ENCODE results near the gene USP10.
A peak's percentile ranks its signal among the peaks of the same experiment; 100 is the strongest.
"Not testable (repeated sequence)": the region's sequence is repeated elsewhere in the genome, so short reads cannot be mapped to it uniquely, and the experiment has no call there.

Gene USP10

DNA sequence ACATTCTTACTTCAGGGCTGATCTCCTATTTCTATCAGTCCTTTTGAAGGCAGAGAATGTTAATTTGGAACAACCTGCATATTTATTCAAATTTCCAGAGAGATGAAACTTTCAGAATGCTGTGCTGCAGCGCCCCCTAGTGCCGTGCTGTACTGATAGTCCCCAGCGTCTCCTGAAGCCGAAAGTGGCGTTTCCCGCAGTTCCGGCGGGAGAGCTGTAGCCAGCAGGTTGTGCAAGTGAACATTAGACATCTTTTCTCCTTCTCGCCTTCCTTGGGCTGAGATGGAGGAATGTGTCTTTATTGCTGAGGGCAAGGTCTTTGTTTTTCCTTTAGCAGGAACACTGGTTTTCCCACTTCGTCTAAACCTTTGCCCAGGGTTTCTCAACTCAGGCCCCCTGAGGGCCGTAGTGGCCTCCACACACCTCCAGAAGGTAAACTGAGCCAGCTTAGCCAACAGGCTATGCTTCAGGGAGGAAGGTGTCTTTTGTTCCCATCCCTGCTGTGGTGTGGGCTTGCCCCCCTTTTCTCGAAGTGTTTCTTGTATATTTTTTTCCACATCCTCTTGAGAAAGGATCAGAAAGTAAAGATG lies 26.4 kb downstream of the USP10 start:
- DNase-seq (ENCODE audit: insufficient read length, low spot score) (peak; percentile 32), FAIRE-seq (peak; percentile 18)

DNA sequence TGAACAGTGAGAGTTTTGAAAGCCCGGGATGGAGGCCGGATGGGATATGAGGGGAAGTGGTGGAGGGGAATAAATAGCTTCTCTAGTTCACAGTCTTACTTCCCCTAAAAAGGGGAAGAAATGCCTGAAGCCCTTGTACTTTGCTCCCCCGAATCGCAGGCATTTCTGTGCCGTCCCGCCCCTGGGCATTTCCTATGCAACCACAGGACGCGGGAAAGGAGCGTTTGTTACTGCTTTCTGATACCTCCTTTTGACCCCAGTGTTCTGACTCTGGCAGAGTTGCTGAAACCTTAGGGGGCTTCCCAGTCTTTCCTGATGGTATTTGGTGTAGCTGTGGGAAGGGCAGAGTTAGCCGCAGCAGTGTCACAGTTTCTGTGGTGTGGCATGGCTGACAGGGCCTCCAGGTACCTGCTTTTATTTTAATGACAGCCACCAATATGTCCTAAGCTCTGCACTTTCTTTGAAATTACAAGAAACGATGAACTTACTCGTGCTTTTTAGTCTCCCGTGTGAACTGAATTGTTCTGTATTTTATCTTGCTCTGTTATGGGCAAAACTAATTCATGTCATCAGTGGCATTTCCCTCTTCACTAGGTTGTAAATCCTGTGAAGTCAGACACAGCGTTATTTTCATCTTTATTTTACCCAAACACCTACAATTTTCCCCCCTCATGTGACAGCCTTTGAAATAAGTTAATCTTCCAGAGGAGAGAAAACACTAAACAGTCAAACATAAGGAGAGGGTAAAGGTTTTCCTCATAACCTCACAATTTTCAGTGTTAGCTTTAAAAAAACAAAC lies 27.1 kb downstream of the USP10 start:
- FAIRE-seq: peak; percentile 79

DNA sequence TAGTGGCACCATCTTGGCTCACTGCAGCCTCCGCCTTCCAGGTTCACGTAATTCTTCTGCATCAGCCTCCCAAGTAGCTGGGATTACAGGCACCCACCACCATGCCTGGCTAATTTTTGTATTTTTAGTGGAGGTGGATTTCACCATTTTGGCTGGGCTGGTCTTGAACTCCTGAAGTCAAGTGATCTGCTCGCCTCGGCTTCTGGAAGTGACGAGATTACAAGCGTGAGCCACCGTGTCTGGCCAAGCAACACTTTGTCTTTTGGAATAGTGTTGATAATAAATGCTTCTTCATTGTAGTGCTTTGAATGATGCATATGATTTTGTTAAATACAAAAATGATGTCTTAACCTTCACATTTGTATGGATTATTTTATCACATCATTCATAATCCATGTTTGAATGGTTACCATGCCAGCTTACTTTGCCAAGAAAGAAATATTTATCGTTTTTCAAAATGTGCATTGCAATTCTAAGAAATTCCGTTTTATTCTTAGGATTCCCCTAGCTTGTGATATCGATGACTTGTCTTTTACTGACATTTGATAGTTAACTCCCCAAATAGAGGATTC lies 29.1 kb downstream of the USP10 start:
- DNase-seq (ENCODE audit: insufficient read length, low spot score): no peak
- FAIRE-seq: no peak

More for the DNA sequence above, 27.1 kb downstream of the USP10 start:
- no peak for DNase-seq (ENCODE audit: insufficient read length, low spot score)

DNA sequence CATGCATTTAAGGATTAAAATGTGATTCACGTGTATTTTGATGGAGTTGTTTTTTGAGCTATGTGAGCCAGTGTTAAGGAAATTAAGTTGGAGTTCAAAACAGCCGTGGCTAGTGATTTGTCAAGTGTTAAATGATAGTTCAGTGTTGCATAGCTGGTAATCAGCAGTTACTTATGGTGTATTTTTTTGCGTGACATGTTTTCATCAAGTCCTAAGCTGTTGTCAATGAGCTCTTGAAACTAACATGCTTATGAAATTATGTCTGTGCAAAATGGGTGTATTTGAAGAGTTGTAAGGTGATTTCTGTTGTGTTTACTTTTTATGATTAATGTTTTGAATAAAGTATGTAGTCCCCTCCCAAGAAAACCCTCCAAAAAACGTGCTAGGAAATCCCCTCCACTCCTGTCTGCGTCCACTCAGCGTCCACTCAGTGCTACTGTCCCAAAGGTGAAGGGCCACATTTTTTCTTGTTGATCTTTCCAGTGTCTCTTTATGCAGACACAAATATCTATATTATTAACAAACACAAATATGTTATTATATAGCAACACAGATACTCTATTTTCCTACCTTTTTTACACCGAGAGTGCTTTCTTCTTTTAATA lies 30.0 kb downstream of the USP10 start:
- DNase-seq (ENCODE audit: insufficient read length, low spot score) (no peak), FAIRE-seq (peak; percentile 51)

DNA sequence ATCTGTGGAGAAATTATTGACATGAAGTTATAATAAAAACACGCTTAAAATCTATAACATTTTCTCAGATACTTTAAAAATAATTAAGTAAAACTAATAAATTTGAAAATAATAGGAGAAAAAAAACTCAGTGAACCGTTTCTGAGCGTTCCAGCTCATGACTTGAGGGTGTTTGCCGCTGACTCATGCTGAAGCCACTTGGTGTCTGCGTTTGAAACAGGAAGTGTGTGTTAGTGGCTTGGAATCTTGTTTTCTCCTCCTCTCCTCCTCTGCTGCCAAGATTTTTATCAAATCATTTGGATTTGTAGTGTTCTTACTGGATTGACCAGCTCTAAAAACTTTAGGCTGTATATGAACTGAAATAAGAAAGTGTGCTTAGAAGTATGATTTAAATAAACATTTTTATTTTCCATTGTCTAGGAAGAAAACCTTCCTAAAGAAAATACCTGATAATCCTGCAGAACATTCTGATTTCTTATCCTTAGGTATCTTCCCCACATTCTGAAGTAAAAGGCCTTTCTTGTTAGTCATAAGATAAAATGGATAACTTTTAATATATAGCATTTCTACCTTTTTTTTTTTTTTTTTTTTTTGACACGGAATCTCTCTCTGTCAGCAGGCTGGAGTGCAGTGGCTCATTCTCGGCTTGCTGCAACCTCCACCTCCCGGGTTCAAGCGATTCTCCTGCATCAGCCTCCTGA lies 30.8 kb downstream of the USP10 start:
- peak; percentile 85 for FAIRE-seq
- peak; percentile 36 for DNase-seq (ENCODE audit: insufficient read length, low spot score)

DNA sequence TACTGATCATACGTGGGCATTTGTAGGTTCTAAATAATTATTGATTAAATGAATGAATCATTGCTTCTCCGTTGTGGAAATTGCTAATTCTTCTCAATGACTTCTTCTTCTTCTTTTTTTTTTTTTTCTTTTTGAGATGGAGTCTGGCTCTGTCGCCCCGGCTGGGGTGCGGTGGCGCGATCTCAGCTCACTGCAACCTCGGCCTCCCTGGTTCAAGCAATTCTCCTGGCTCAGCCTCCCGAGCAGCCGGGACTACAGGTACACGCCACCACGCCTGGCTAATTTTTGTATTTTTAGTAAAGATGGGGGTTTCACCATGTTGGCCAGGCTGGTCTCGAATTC lies 32.5 kb downstream of the USP10 start:
- not testable (repeated sequence) for FAIRE-seq; DNase-seq (ENCODE audit: insufficient read length, low spot score)

DNA sequence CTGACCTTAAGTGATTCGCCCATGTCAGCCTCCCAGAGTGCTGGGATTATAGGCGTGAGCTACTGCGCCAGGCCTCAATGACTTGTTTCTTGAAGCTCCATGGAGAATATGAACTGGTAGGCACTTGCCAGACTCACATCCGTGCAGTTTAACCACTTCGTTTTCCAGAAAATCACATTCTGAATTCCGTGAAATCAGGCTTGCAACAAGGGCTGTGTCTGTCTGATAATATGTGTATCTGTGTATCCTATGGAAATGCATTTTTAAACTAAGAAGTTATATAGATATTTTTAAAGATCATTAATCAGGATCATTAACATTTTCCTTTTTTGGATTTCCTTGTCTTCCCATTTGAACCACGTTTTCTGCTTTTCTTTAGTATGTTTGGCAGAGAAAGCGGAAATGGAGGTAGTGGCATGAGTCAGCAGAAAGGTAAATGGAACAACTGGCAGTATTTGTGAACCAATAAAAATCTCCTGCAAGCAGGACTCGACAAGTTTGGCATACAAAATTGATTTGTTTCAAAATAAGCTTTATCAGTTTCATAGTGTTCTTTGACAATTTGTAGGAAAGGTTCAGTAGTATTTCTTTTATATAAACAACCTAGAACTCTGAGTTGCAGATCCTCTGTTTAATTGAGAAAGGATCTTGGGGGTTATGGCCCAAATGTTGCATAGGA lies 33.0 kb downstream of the USP10 start:
- FAIRE-seq: no peak
- no peak for DNase-seq (ENCODE audit: insufficient read length, low spot score)

DNA sequence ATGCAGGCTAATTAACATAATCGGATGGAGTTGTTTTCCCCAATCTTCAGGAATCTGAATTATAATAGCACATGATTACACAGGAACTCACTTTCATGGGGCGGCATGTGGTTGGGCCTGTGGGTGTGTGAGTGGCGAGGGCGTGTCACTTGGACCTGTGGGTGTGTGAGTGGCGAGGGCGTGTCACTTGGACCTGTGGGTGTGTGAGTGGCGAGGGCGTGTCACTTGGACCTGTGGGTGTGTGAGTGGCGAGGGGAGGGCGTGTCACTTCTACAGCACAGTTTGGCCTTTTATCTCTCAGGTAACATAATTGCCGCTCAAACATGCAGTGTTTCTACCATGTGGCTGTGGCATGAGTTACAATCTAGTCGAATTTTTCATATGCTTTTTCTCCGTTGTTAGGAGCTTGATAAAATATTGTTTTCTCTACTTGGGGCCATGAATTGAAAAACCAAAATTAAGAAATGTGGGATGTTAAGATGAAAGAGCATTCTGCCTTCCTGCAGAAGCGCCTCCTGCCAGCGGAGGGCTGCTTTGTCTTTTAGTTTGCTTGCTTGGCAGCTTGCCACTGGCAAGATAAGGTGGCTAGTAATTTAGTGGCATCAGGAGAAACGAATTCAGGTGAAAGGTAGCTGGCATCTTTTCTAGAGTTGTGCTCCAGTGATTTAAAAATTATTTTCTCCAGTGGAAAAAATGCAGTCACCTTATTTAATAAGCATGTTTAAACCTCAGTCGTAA lies 36.2 kb downstream of the USP10 start:
- DNase-seq (ENCODE audit: insufficient read length, low spot score) (no peak), FAIRE-seq (no peak)

DNA sequence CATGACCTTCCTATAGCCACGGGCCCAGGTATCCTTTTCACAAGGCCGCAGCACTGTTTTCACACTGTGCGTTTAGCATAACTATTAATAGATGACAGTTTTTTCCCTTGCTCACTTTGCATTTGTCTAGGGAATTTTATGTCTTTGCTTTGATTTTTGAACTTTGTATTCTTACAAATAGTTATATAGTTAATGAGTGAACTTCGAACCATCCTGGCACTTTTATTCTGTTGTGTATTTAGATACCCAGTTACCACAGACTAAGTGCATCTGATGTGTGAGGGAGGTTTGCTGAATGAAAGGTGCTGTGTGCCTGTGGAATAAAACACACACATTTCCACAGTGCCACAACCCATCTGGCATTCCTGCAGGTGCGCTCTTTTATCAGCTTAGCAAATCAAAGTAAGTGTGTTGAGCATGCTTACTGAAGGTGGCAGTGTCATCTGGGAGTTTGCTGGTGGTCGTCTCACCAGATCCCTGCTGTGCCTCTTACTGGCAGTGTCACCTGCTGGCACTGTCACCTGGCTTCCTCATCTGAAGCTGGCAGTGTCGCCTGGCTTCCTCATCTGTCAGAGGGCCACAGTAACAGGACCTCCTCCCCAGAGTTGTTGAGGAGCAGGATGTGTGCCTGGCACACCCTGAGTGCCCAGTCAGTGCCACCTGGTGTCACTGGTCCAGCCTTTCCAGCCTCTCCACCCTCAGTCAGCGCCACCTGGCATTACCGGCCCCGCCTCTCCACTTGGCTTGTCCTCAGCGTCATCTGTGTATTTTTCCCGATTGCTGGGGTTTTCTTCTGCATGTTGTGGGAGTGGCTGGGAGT lies 37.6 kb downstream of the USP10 start:
- DNase-seq (ENCODE audit: insufficient read length, low spot score) (no peak), FAIRE-seq (no peak)

DNA sequence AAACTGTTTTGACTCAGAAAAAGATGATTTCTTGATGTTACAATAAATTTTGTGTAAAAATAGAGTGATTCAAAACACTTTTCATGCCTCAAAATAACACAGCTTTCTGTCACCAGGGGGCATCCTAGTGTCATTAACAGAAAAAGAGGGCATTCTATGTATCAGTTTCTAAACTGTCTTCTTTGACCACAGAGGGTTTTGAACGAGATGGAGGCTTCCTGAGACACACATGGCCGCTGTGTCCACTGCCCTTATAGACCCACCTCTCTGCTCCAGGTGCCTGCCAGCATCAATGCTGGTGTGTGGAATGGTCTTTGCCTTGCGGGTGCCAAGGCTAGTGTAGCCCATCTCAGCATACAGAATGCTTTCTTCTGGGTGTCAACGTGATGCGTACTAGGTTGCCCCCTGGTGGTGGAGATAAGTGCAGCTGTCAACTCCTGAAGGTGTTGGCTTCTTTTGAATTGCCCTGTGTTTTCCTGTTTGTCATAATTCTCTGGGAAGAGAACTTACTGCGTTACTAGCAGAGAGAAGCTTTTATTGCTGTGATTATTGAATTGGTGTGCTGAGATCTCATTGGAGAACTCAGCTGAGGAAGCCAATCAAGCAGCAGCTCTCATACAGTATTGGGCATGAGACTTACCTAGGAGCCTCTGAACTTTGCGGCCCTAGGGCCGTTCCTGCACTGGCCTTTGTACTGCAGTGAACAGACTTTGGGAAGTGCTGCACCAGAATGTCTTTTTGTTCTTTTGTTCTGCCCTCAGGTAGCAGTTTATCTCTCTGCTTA lies 38.6 kb downstream of the USP10 start:
- peak; percentile 72 for FAIRE-seq
- DNase-seq (ENCODE audit: insufficient read length, low spot score): peak; percentile 50

DNA sequence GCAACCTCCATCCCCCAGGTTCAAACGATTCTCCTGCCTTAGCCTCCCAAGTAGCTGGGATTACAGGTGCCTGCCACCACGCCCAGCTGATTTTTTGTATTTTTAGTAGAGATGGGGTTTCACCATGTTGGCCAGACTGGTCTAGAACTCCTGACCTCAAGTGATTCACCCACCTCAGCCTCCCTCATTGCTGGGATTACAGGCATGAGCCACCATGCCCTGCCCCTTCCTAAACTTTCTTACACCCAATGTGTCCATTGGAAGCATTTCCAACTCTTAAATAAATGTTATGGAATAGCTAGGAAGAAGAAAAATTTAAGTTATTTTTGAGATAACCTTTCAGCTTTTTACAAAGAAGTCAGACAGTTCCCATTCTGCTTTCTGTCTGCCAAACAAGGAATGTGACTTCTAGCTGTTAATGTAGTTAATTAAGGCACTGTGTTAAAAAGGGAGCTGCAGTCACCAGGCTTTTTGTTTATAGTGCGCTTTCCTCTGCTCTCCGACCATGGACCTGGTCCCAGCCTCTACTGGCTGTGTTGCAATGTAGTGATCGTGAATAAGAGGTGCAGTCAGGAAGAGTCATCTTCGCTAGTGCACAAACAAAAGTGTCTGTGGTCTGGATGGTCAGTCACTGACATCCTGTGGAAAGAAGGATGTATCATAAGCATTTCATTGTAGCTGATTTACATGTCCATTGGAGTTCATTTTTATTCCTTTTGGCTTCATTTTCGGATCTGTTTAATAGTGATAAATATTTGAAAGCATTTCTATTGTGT lies 39.7 kb downstream of the USP10 start:
- no peak for DNase-seq (ENCODE audit: insufficient read length, low spot score)
- FAIRE-seq: no peak

DNA sequence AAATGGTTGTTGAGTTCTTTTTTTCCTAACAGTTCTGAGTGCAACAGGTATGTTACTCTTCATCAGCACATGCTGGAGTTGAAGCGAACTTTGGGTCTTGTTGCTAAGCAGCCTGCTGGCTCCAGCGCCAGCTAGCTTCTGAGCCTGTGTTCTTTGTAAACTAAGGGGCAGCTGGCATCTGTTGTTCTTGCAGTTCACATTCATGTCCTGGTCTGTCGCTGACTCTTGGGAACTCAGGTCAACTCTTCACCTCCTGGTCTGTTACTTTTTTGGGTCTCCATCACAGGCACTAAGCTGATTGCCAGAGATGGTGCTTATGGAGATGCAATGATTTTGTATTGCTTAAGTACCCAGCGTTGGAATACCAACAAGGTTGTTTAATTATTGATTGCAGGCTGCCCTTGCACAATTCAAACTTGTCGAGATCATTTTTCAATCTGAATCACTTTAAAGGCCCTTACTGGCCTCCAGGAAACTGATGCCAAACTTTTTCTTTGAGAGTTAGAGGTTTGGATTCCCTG lies 40.9 kb downstream of the USP10 start:
- DNase-seq (ENCODE audit: insufficient read length, low spot score): no peak
- FAIRE-seq: no peak

DNA sequence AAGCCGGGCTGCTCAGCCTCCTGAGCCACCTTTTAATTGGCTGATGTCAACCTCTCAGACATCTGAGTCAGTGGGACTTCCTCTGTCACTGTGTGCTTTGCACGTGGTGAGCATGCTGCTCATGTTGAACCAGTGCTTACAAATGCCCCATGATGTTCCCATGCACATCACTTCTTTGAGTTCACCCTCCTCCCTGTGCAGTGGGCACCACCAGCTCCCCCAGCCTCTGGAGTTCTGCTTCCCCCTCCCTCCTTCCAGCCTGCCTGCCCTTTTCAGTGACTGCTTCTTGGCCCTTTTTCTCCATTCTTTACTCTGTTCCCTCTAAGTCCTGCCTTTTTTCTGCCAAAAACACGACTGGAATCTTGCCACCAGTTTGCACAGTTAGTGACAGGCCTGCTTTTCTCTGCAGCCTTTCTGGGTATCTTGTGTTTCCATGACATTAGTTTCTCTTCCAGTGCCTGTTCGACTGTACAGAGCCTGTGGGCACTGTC lies 41.6 kb downstream of the USP10 start:
- FAIRE-seq (no peak), DNase-seq (ENCODE audit: insufficient read length, low spot score) (no peak)

DNA sequence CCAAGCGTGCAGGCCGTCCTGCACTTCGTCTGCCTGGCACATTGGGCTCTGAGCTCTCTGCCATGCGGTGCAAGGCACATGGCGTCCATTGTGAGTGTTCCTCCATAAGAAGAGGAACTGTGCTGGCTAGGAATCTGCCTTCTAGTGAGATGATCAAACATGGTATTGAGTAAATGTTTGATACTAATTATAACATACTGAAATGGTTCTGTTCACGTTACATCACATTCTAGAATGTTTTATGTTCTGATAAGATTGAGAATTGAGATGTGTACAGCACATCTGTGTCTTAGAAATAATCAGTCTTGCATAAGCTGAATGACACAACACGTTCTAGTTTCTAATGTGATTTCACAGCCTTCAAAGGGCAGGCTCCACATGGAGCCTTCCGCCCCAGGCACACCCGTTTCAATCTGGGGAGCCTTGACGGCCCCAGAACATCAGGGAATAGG lies 42.9 kb downstream of the USP10 start:
- FAIRE-seq (no peak), DNase-seq (ENCODE audit: insufficient read length, low spot score) (no peak)

DNA sequence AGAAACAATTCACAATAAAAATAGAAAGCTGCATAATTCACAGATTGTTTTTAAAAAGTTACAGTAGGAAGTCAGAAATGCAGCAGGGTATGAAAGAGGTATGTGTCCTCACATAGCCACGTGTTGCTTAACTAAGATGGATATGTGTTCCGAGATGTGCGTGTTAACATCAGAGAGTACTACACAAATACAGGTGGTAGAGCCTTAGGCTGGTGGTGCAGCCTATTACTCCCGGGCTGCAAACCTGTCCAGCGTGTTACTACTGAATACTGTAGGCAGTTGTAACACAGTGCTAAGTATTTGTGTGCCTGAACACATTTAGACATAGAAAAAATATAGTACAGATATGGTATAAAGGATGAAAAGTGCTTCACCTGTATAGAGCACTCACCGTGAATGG lies 46.4 kb downstream of the USP10 start:
- FAIRE-seq (no peak), DNase-seq (ENCODE audit: insufficient read length, low spot score) (no peak)

DNA sequence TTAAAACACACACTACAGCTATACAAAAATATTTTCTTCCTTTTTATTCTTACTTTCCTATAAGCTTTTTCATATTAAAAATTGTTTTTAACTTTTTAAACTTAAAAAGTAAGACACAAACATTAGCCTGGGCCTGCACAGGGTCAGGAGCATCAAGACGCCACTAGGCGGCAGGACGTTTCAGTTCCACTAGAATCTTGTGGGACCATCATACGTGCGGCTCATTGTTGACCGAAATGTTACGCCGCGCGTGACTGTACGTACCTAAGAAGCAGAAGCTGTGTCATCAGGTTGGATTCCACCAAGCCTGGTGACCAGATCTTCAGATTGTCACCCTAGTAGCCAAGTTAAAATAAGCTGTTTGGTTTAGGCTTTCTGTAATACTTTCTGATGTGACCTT lies 47.1 kb downstream of the USP10 start:
- no peak for FAIRE-seq

DNA sequence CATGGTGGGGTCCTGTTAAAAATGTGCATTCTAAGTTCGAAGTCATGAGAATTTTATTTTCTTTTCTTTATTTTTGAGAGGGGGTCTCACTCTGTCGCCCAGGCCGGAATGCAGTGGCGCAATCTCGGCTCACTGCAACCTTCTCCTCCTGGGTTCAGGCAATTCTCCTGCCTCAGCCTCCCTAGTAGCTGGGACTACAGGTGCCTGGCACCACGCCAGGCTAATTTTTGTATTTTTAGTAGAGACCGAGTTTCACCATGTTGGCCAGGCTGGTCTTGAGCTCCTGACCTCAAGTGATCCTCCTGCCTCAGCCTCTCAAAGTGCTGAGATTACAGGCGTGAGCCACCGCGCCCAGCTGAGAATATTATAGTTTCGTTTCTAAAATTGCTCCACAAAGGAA lies 48.4 kb downstream of the USP10 start:
- DNase-seq (ENCODE audit: insufficient read length, low spot score); FAIRE-seq: not testable (repeated sequence)

More for the DNA sequence above, 47.1 kb downstream of the USP10 start:
- DNase-seq (ENCODE audit: insufficient read length, low spot score): no peak
